NOMO-1 (cell line): Measurements from ENCODE around the gene AHR.
"Not testable (repeated sequence)": the region's sequence is repeated elsewhere in the genome, so short reads cannot be mapped to it uniquely, and the experiment has no call there.

Experiments
- DNase-seq, 2 experiments: peaks; one replicate each; lab custom pipeline; 2025; ENCODE audit not compliant: unreplicated experiment in 2 of 2; lab: John Stamatoyannopoulos, UW

AHR gene

GRCh38 chr7:17336168-17336567 lies 37.7 kb downstream of the AHR start:
- DNase-seq = no peak

- no peak for DNase-seq
Measured at GRCh38 chr7:17339139-17339538, 40.7 kb downstream of the AHR start.

GRCh38 chr7:17339952-17340351 lies 41.5 kb downstream of the AHR start:
- DNase-seq = no peak

GRCh38 chr7:17340655-17341054 lies 42.2 kb downstream of the AHR start:
- DNase-seq = no peak

- no peak for DNase-seq
Measured at GRCh38 chr7:17342756-17343155, 44.3 kb downstream of the AHR start.

GRCh38 chr7:17347401-17347800 lies 48.9 kb downstream of the AHR start:
- DNase-seq = no peak

- not testable (repeated sequence) for DNase-seq
Measured at GRCh38 chr7:17348932-17349331, 50.5 kb downstream of the AHR start.

GRCh38 chr7:17350321-17350720 lies 51.9 kb downstream of the AHR start:
- not testable (repeated sequence) for DNase-seq

- not testable (repeated sequence) for DNase-seq
Measured at GRCh38 chr7:17353650-17354419, 55.4 kb downstream of the AHR start.

GRCh38 chr7:17354473-17354872 lies 56.0 kb downstream of the AHR start:
- DNase-seq = no peak

- DNase-seq = no peak
Measured at GRCh38 chr7:17355050-17355449, 56.6 kb downstream of the AHR start.

- no peak for DNase-seq
Measured at GRCh38 chr7:17357952-17358351, 59.5 kb downstream of the AHR start.

GRCh38 chr7:17359610-17360009 lies 61.2 kb downstream of the AHR start:
- no peak for DNase-seq

- peak in 1 of 2 experiments; percentile 32 for DNase-seq
Measured at GRCh38 chr7:17362439-17363105, 64.1 kb downstream of the AHR start.

- DNase-seq = no peak
Measured at GRCh38 chr7:17364671-17365070, 66.2 kb downstream of the AHR start.

GRCh38 chr7:17365775-17366174 lies 67.3 kb downstream of the AHR start:
- no peak for DNase-seq

GRCh38 chr7:17367502-17367901 lies 69.0 kb downstream of the AHR start:
- DNase-seq = no peak

GRCh38 chr7:17368856-17369524 lies 70.5 kb downstream of the AHR start:
- peak in 1 of 2 experiments; percentile 15 for DNase-seq

- peak; percentile 72 to 97 for DNase-seq
Measured at GRCh38 chr7:17369691-17370426, 71.4 kb downstream of the AHR start.

GRCh38 chr7:17370901-17371585 lies 72.6 kb downstream of the AHR start:
- DNase-seq = peak in 1 of 2 experiments; percentile 9
